Stimulated activated CD4-positive, alpha-beta T cell treated with anti-CD3 and anti-CD28 coated beads, Interleukin-12 subunit alpha, Interleukin-12 subunit beta, amount 100 ng/mL, for 48 hours (primary cell): Measurements from ENCODE around the gene THBS2.

ENCODE experiments used
- DNase-seq, 3 donors: peaks; one replicate each; pipeline ENCODE4 v3.0.0-alpha.2; 2020; ENCODE audit warnings: low read depth in 2 of 3, low spot score in 1 of 3

The THBS2 gene

GRCh38 chr6:169167581-169168301, 85.9 kb downstream of the THBS2 start:
- no peak for DNase-seq

- DNase-seq: no peak
These were observed 86.6 kb downstream of the THBS2 start for GRCh38 chr6:169166896-169167580.
